ENCODE results near the gene CMTM3.
"Not testable (repeated sequence)": the region's sequence is repeated elsewhere in the genome, so short reads cannot be mapped to it uniquely, and the experiment has no call there.

CMTM3 gene

GRCh38 chr16:66610111-66610820 lies 5.8 kb downstream of the CMTM3 start:
- DNase-seq: peak; percentile 66

GRCh38 chr16:66611911-66612310 lies 7.4 kb downstream of the CMTM3 start:
- not testable (repeated sequence) for DNase-seq

- no peak for DNase-seq
Observed at GRCh38 chr16:66612422-66612821, 7.9 kb downstream of the CMTM3 start.

- DNase-seq: no peak
Observed at GRCh38 chr16:66614161-66614802, 9.8 kb downstream of the CMTM3 start.

GRCh38 chr16:66616169-66616568 lies 11.7 kb downstream of the CMTM3 start:
- DNase-seq: no peak

GRCh38 chr16:66616592-66616991 lies 12.1 kb downstream of the CMTM3 start:
- DNase-seq: no peak

- DNase-seq: no peak
Observed at GRCh38 chr16:66617010-66617434, 12.5 kb downstream of the CMTM3 start.

- no peak for DNase-seq
Observed at GRCh38 chr16:66617728-66618127, 13.2 kb downstream of the CMTM3 start.

GRCh38 chr16:66618588-66619375 lies 14.3 kb downstream of the CMTM3 start:
- no peak for DNase-seq

- no peak for DNase-seq
Observed at GRCh38 chr16:66619534-66620428, 15.3 kb downstream of the CMTM3 start.

GRCh38 chr16:66620429-66620795 lies 15.9 kb downstream of the CMTM3 start:
- no peak for DNase-seq

GRCh38 chr16:66621973-66622372 lies 17.5 kb downstream of the CMTM3 start:
- DNase-seq: no peak

- no peak for DNase-seq
Observed at GRCh38 chr16:66622863-66623262, 18.4 kb downstream of the CMTM3 start.

- no peak for DNase-seq
Observed at GRCh38 chr16:66623755-66624154, 19.3 kb downstream of the CMTM3 start.

GRCh38 chr16:66627611-66628378 lies 23.3 kb downstream of the CMTM3 start:
- not testable (repeated sequence) for DNase-seq

- no peak for DNase-seq
Observed at GRCh38 chr16:66629856-66630255, 25.4 kb downstream of the CMTM3 start.

GRCh38 chr16:66630561-66631260 lies 26.2 kb downstream of the CMTM3 start:
- DNase-seq: not testable (repeated sequence)

GRCh38 chr16:66631558-66631957 lies 27.1 kb downstream of the CMTM3 start:
- DNase-seq: not testable (repeated sequence)

- no peak for DNase-seq
Observed at GRCh38 chr16:66634527-66635196, 30.2 kb downstream of the CMTM3 start.

- DNase-seq: no peak
Observed at GRCh38 chr16:66635406-66635805, 30.9 kb downstream of the CMTM3 start.

- no peak for DNase-seq
Observed at GRCh38 chr16:66636199-66636598, 31.7 kb downstream of the CMTM3 start.
